CD4-positive, alpha-beta T cell (primary cell): ENCODE data around the gene STRAP. TPM values are rescaled to one million over a fixed set of nuclear protein-coding genes. Genes with fewer than 3 reads are reported as not detected.

ENCODE experiments used
- ATAC-seq: fragments of 200-7000 bp; cut with Tn5 transposase; one replicate; pipeline ENCODE4 v1.10.0; 2022; ENCODE audit warnings: mild to moderate bottlenecking; ENCODE audit not compliant: poor library complexity
- CTCF ChIA-PET: fragments of 350-600 bp; sonication (Branson Sonifier 250); formaldehyde crosslinking; loops from one replicate; lab custom pipeline; 2021; ENCODE audit warnings: antibody characterized with exemption, inconsistent platforms; lab: Charles Lee
- POLR2A ChIA-PET: fragments of 350-600 bp; sonication (Branson Sonifier 250); formaldehyde crosslinking; loops from one replicate; lab custom pipeline; 2021; ENCODE audit warnings: antibody characterized with exemption, inconsistent platforms; lab: Charles Lee
- DNase-seq, 14 experiments: peaks; one replicate each; pipeline ENCODE4 v3.0.0-alpha.2; 2013 to 2020; ENCODE audit warnings: mixed read lengths in 2 of 14
- H3K27ac ChIP-seq, 2 donors: one replicate each; pipeline versions ENCODE4 v1.5.1 to v1.7.0; 2013; ENCODE audit warnings: low read length in 2 of 2, low read depth in 1 of 2, mild to moderate bottlenecking in 1 of 2
- H3K27me3 ChIP-seq, 2 experiments: 1 replicate in 1 of 2; 2 replicates in 1 of 2; pipeline versions ENCODE4 v1.6.1 to v1.7.0; 2013; ENCODE audit warnings: low read length in 2 of 2, control low read depth in 1 of 2, mild to moderate bottlenecking in 1 of 2, moderate library complexity in 1 of 2; ENCODE audit not compliant: insufficient read depth in 2 of 2, control insufficient read depth in 1 of 2
- H3K36me3 ChIP-seq: one replicate; pipeline ENCODE4 v1.6.1; 2013; ENCODE audit warnings: low read length, control low read depth; ENCODE audit not compliant: insufficient read depth
- H3K4me1 ChIP-seq: one replicate; pipeline ENCODE4 v1.6.1; 2013; ENCODE audit warnings: low read length, control low read depth; ENCODE audit not compliant: insufficient read depth
- H3K4me3 ChIP-seq: one replicate; pipeline ENCODE4 v1.5.1; 2013; ENCODE audit warnings: mild to moderate bottlenecking, low read length, moderate library complexity
- H3K9me3 ChIP-seq, 2 experiments: 1 replicate in 1 of 2; 2 replicates in 1 of 2; pipeline versions ENCODE4 v1.6.1 to v1.7.0; 2013; ENCODE audit warnings: low read length in 2 of 2, mild to moderate bottlenecking in 2 of 2, control low read depth in 1 of 2, moderate library complexity in 1 of 2; ENCODE audit not compliant: control insufficient read depth in 1 of 2, insufficient read depth in 1 of 2
- H3K27ac Mint-ChIP-seq: one replicate; pipeline ENCODE4 v1.8.0; 2020; ENCODE audit warnings: mixed read lengths
- H3K27me3 Mint-ChIP-seq: one replicate; pipeline ENCODE4 v1.8.0; 2021; ENCODE audit warnings: mixed read lengths
- H3K36me3 Mint-ChIP-seq: one replicate; pipeline ENCODE4 v1.8.0; 2021; ENCODE audit warnings: low read depth, mixed read lengths
- H3K4me1 Mint-ChIP-seq: one replicate; pipeline ENCODE4 v1.8.0; 2021; ENCODE audit warnings: low read depth, mixed read lengths
- H3K4me3 Mint-ChIP-seq: one replicate; pipeline ENCODE4 v1.8.0; 2020; ENCODE audit warnings: mild to moderate bottlenecking, mixed read lengths
- H3K9me3 Mint-ChIP-seq: one replicate; pipeline ENCODE4 v1.8.0; 2020; ENCODE audit warnings: mixed read lengths
- CTCF ChIP-seq: fragments of 200-600 bp; IDR thresholded peaks from one replicate; pipeline ENCODE4 v1.8.0; 2022; ENCODE audit warnings: antibody characterized with exemption, mild to moderate bottlenecking
- intact Hi-C, 2 experiments: fragments of 100-400 bp; cut with DNase I in 1 of 2; cut with micrococcal nuclease in 1 of 2; formaldehyde crosslinking; loops; one replicate each; pipeline versions ENCODE4 v1.15.1 to v1.9.0; 2023 to 2025; cut with DNase I, micrococcal nuclease
- total RNA-seq, 174 experiments: library from RNA in 2 of 174; stranded (reverse) in 2 of 174; gene quantifications; one replicate each; pipeline ENCODE4 v1.2.3 and lab custom pipeline; 2021 to 2026

The STRAP gene
- total RNA-seq, 2 experiments from 2014 or later, result 138 to 140 TPM

GRCh38 chr12:15858353-15858752 is 23.8 kb upstream of the STRAP start:
- H3K27me3 Mint-ChIP-seq, result peaks cover 28% of the 10 kb centered on the region
- ChIA-PET CTCF (interaction anchor here (1.1 to 1.7 kb wide), 3 partner anchors 13 to 326 kb away, joined by 3 to 6 read pairs (median 6); no protein-coding TSS in a partner anchor), POLR2A (no interaction called here)
- no peak overlapping the region for H3K4me3 Mint-ChIP-seq
- Histone ChIP-seq H3K27me3 (peaks cover 0 to 2% of the 10 kb centered on the region in 2 experiments), H3K27ac (no peak overlapping the region), H3K9me3 (no peaks in the 10 kb centered on the region), H3K36me3 (no peaks in the 10 kb centered on the region), H3K4me1 (no peaks in the 10 kb centered on the region), H3K4me3 (no peak overlapping the region)
- ATAC-seq (no peak), DNase-seq (no peak)
- no peak for TF ChIP-seq CTCF
- no peak overlapping the region for H3K27ac Mint-ChIP-seq
- no peaks in the 10 kb centered on the region for H3K9me3 Mint-ChIP-seq
- H3K4me1 Mint-ChIP-seq, result no peaks in the 10 kb centered on the region
- intact Hi-C loops, result loop anchor here (5.0 to 10.0 kb wide), 3 partner anchors 86 to 1134 kb away; no protein-coding TSS in a partner anchor
- H3K36me3 Mint-ChIP-seq, result no peaks in the 10 kb centered on the region

GRCh38 chr12:15859116-15859515 is 23.1 kb upstream of the STRAP start:
- intact Hi-C loops, result loop anchor here (5.0 to 10.0 kb wide), 3 partner anchors 87 to 1134 kb away; no protein-coding TSS in a partner anchor

GRCh38 chr12:15861404-15861803 is 20.8 kb upstream of the STRAP start:
- H3K4me3 Mint-ChIP-seq, result no peak overlapping the region
- POLR2A ChIA-PET, result no interaction called here
- no peaks in the 10 kb centered on the region for H3K9me3 Mint-ChIP-seq
- DNase-seq (no peak), ATAC-seq (no peak)
- H3K4me3 ChIP-seq, result no peak overlapping the region
- no peak for TF ChIP-seq CTCF
- intact Hi-C loops, result no loop called here
- no peaks in the 10 kb centered on the region for H3K9me3 ChIP-seq
- H3K36me3 ChIP-seq, result no peaks in the 10 kb centered on the region
- CTCF ChIA-PET, result no interaction called here
- H3K4me1 ChIP-seq, result no peaks in the 10 kb centered on the region
- no peaks in the 10 kb centered on the region for H3K4me1 Mint-ChIP-seq
- H3K36me3 Mint-ChIP-seq, result no peaks in the 10 kb centered on the region
- peaks cover 0 to 2% of the 10 kb centered on the region in 2 experiments for H3K27me3 ChIP-seq
- no peak overlapping the region for H3K27ac ChIP-seq
- H3K27ac Mint-ChIP-seq, result no peak overlapping the region
- H3K27me3 Mint-ChIP-seq, result peaks cover 24% of the 10 kb centered on the region

More at GRCh38 chr12:15859116-15859515, 23.1 kb upstream of the STRAP start:
- Mint-ChIP-seq H3K4me1 (no peaks in the 10 kb centered on the region), H3K27ac (no peak overlapping the region), H3K9me3 (no peaks in the 10 kb centered on the region), H3K27me3 (peaks cover 28% of the 10 kb centered on the region), H3K4me3 (no peak overlapping the region), H3K36me3 (no peaks in the 10 kb centered on the region)
- ChIA-PET POLR2A (no interaction called here), CTCF (interaction anchor here (1.7 kb wide), 1 partner anchor 327 kb away, joined by 6 read pairs; no protein-coding TSS in a partner anchor)
- no peaks in the 10 kb centered on the region for H3K4me1 ChIP-seq
- H3K27me3 ChIP-seq, result peaks cover 0 to 2% of the 10 kb centered on the region in 2 experiments
- no peak for TF ChIP-seq CTCF
- DNase-seq (no peak), ATAC-seq (no peak)
- H3K36me3 ChIP-seq, result no peaks in the 10 kb centered on the region
- H3K9me3 ChIP-seq, result no peaks in the 10 kb centered on the region
- no peak overlapping the region for H3K4me3 ChIP-seq
- H3K27ac ChIP-seq, result no peak overlapping the region
